PC-9 (cell line): Measurements from ENCODE around the gene CCL22. TPM values are rescaled to one million over a fixed set of nuclear protein-coding genes. Genes with fewer than 3 reads are reported as not detected.

Experiments
- BruUV-seq: library from RNA; stranded (reverse); fragments of 400-500 nt; replicated peaks from 2 replicates; lab custom pipeline; 2021; lab: Mats Ljungman, UMichigan
- CTCF ChIA-PET: fragments of 300-600 bp; sonication (Branson Sonifier 250); formaldehyde crosslinking; loops from one replicate; lab custom pipeline; 2022; ENCODE audit warnings: antibody characterized with exemption; lab: Charles Lee
- POLR2A ChIA-PET: fragments of 300-600 bp; sonication (Branson Sonifier 250); formaldehyde crosslinking; loops from one replicate; lab custom pipeline; 2022; ENCODE audit warnings: antibody characterized with exemption; ENCODE audit not compliant: unreplicated experiment; lab: Charles Lee
- DNase-seq, 2 experiments: peaks; one replicate each; pipeline versions ENCODE4 v3.0.0 to v3.0.0-alpha.2; 2015 to 2022; ENCODE audit warnings: mixed read lengths in 1 of 2
- H2AFZ ChIP-seq: fragments of 200-600 bp; sonication (generic); 2 replicates; pipeline ENCODE4 v1.8.1; 2017; ENCODE audit warnings: antibody characterized with exemption
- H3F3A ChIP-seq: fragments of 200-600 bp; sonication (generic); 2 replicates; pipeline ENCODE4 v1.8.1; 2017; ENCODE audit warnings: antibody characterized with exemption, mild to moderate bottlenecking, low read depth; ENCODE audit not compliant: insufficient read depth
- H3K27ac ChIP-seq: fragments of 200-600 bp; sonication (generic); 2 replicates; pipeline ENCODE4 v1.6.1; 2016; ENCODE audit warnings: mixed run types
- H3K27me3 ChIP-seq: fragments of 200-600 bp; sonication (generic); 2 replicates; pipeline ENCODE4 v1.6.1; 2016; ENCODE audit warnings: low read depth, mixed run types; ENCODE audit not compliant: insufficient read depth
- H3K36me3 ChIP-seq: fragments of 200-600 bp; sonication (generic); 2 replicates; pipeline ENCODE4 v1.6.1; 2016; ENCODE audit warnings: low read depth, mixed run types
- H3K4me1 ChIP-seq: fragments of 200-600 bp; sonication (generic); replicated peaks from 2 replicates; pipeline ENCODE4 v1.6.1; 2016; ENCODE audit warnings: mixed run types; ENCODE audit not compliant: insufficient read depth
- H3K4me2 ChIP-seq: fragments of 200-600 bp; sonication (generic); 2 replicates; pipeline ENCODE4 v1.6.1; 2017; ENCODE audit warnings: mixed run types
- H3K4me3 ChIP-seq: fragments of 200-600 bp; sonication (generic); 2 replicates; pipeline ENCODE4 v1.6.1; 2016; ENCODE audit warnings: mixed run types
- H3K79me2 ChIP-seq: fragments of 200-600 bp; sonication (generic); 2 replicates; pipeline ENCODE4 v1.6.1; 2017; ENCODE audit warnings: low read depth, mixed run types
- H3K9me2 ChIP-seq: fragments of 200-600 bp; sonication (generic); 2 replicates; pipeline ENCODE4 v1.8.1; 2017; ENCODE audit warnings: mild to moderate bottlenecking; ENCODE audit not compliant: insufficient read depth
- H3K9me3 ChIP-seq: fragments of 200-600 bp; sonication (generic); 2 replicates; pipeline ENCODE4 v1.8.1; 2016; ENCODE audit warnings: low read depth; ENCODE audit not compliant: insufficient read depth
- H4K20me1 ChIP-seq: fragments of 200-600 bp; sonication (generic); 2 replicates; pipeline ENCODE4 v1.8.1; 2017; ENCODE audit not compliant: insufficient read depth
- CTCF ChIP-seq: fragments of 200-600 bp; sonication (generic); conservative IDR thresholded peaks from 2 replicates; pipeline ENCODE4 v1.6.1; 2017; ENCODE audit warnings: mixed run types, antibody characterized with exemption, mild to moderate bottlenecking, moderate library complexity
- EZH2 ChIP-seq: fragments of 200-600 bp; sonication (generic); IDR thresholded peaks from 2 replicates; pipeline ENCODE4 v1.8.0; 2017; ENCODE audit warnings: antibody characterized with exemption, low read depth
- intact Hi-C: fragments of 100-400 bp; cut with micrococcal nuclease; formaldehyde crosslinking; loops from one replicate; pipeline ENCODE4 v1.10.0; 2022; ENCODE audit not compliant: unreplicated experiment
- total RNA-seq: library from RNA; stranded (reverse); gene quantifications from 2 replicates; pipeline ENCODE4 v1.2.3, GENCODE V29; 2021

CCL22 gene
- total RNA-seq, 1 experiment from 2014 or later = 0.24 TPM

- H3K4me3 ChIP-seq = no peak overlapping the region
- peaks cover 6% of the 10 kb centered on the region for H3K4me1 ChIP-seq
- POLR2A ChIA-PET = no interaction called here
- H2AFZ ChIP-seq = no peak overlapping the region
- TF ChIP-seq EZH2 = no peak
- no peak for TF ChIP-seq CTCF
- no peak overlapping the region for H3K27ac ChIP-seq
- H4K20me1 ChIP-seq = no peaks in the 10 kb centered on the region
- no peaks in the 10 kb centered on the region for H3K27me3 ChIP-seq
- DNase-seq = peak in 1 of 2 experiments; percentile 68
- H3F3A ChIP-seq = 0 out of 2 replicates have a peak, but pooled peaks cover 9% of the 10 kb centered on the region
- H3K36me3 ChIP-seq = no peaks in the 10 kb centered on the region
- intact Hi-C loops = no loop called here
- BruUV-seq = no TSS peak
- H3K9me3 ChIP-seq = no peaks in the 10 kb centered on the region
- H3K4me2 ChIP-seq = no peak overlapping the region
- no peaks in the 10 kb centered on the region for H3K79me2 ChIP-seq
- CTCF ChIA-PET = no interaction called here
- H3K9me2 ChIP-seq = peaks cover 3% of the 10 kb centered on the region; the same call in 1 of the 2 replicates
These were observed 33.1 kb upstream of the CCL22 start for GRCh38 chr16:57325458-57325857.

GRCh38 chr16:57329718-57330327, 28.8 kb upstream of the CCL22 start:
- no peaks in the 10 kb centered on the region for H3K36me3 ChIP-seq
- POLR2A ChIA-PET = no interaction called here
- no peak for DNase-seq
- no peaks in the 10 kb centered on the region for H3K27me3 ChIP-seq
- peaks cover 6% of the 10 kb centered on the region for H3K4me1 ChIP-seq
- TF ChIP-seq EZH2 (no peak), CTCF (no peak)
- peaks cover 3% of the 10 kb centered on the region; the same call in 1 of the 2 replicates for H3K9me2 ChIP-seq
- no peaks in the 10 kb centered on the region for H3K79me2 ChIP-seq
- no peak overlapping the region for H3K4me2 ChIP-seq
- no TSS peak for BruUV-seq
- no peaks in the 10 kb centered on the region; the same call in 1 of the 2 replicates for H3K9me3 ChIP-seq
- CTCF ChIA-PET = no interaction called here
- intact Hi-C loops = no loop called here
- H2AFZ ChIP-seq = no peak overlapping the region
- no peak overlapping the region for H3K4me3 ChIP-seq
- no peak overlapping the region for H3K27ac ChIP-seq
- 0 out of 2 replicates have a peak, but pooled peaks cover 5% of the 10 kb centered on the region for H3F3A ChIP-seq
- no peaks in the 10 kb centered on the region for H4K20me1 ChIP-seq

GRCh38 chr16:57331355-57331754, 27.2 kb upstream of the CCL22 start:
- POLR2A ChIA-PET = no interaction called here
- no peaks in the 10 kb centered on the region for H4K20me1 ChIP-seq

More at GRCh38 chr16:57331355-57331754, 27.2 kb upstream of the CCL22 start:
- BruUV-seq = no TSS peak
- H3K4me2 ChIP-seq = no peak overlapping the region
- H3K9me3 ChIP-seq = peaks cover 2% of the 10 kb centered on the region; the same call in 1 of the 2 replicates
- no peak for DNase-seq
- no peak for TF ChIP-seq CTCF
- no peak for TF ChIP-seq EZH2
- peaks cover 3% of the 10 kb centered on the region; the same call in 1 of the 2 replicates for H3K9me2 ChIP-seq
- intact Hi-C loops = no loop called here
- no peak overlapping the region for H2AFZ ChIP-seq
- no peaks in the 10 kb centered on the region for H3K79me2 ChIP-seq
- H3F3A ChIP-seq = no peaks in the 10 kb centered on the region
- no peaks in the 10 kb centered on the region for H3K4me1 ChIP-seq
- no peaks in the 10 kb centered on the region for H3K27me3 ChIP-seq
- no peaks in the 10 kb centered on the region for H3K36me3 ChIP-seq
- CTCF ChIA-PET = interaction anchor here (0.6 kb wide), 2 partner anchors 9 to 296 kb away, joined by 5 to 22 read pairs; no protein-coding TSS in a partner anchor
- no peak overlapping the region for H3K27ac ChIP-seq
- H3K4me3 ChIP-seq = no peak overlapping the region
